ENCODE data around the gene DNAH17. TPM values are rescaled to one million over a fixed set of nuclear protein-coding genes. Genes with fewer than 3 reads are reported as not detected.

The DNAH17 gene
- total RNA-seq, 1 experiment from 2014 or later, result 0.69 TPM

DNA sequence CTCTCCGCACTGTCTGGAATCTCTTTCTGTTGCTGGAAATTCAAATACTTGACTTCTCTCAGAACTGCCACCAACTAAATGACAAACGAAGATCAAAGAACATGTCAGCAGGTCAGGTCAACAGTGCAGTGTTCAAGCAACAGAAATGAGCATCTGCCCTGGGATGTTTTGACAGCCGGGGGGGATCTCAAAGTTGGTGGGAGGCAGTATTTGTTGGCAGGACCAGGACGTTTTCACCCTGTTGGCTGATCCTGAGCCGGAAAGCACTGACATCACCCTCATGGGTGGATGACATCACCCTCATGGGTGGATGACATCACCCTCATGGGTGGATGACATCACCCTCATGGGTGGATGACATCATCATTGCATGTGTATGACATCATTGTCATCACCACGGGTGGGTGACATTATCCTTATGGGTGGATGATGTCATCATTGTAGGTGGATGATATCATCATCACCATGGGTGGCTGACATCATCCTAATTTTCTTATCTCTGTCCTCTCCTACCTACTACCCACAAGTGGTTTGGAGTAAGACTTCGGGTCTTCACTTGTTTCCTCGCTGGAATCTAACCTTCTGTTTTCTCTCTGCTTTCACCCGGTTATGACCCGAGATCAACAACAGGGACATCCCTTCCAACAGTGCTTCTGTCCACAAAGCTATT lies 18.9 kb downstream of the DNAH17 start:
- Histone ChIP-seq H4K20me1 (ENCODE audit: insufficient read depth) (no peaks in the 10 kb centered on the region), H3K4me3 (replicated peaks in 1 of 2; ENCODE audit: low read depth in 1 of 2, low read length in 2 of 2) (no peak overlapping the region), H2AFZ (ENCODE audit: low read depth, low read length, poor library complexity, severe bottlenecking) (peak overlapping the region; percentile 8), H3K9me2 (ENCODE audit: insufficient read depth) (no peaks in the 10 kb centered on the region), H3K27me3 (ENCODE audit: insufficient read depth, low read length) (peaks cover 4% of the 10 kb centered on the region; the same call in 1 of the 2 replicates), H3K4me2 (ENCODE audit: low read length) (no peak overlapping the region), H3K79me2 (ENCODE audit: insufficient read depth, low read length) (no peaks in the 10 kb centered on the region), H3K27ac (ENCODE audit: low read depth, low read length) (no peak overlapping the region), H3K4me1 (ENCODE audit: control insufficient read depth in 1 of 2, insufficient read depth in 2 of 2, low read length in 2 of 2) (peaks cover 3 to 14% of the 10 kb centered on the region in 2 experiments; a peak in 3 of 4 replicates), H3K36me3 (ENCODE audit: control insufficient read depth in 1 of 2, insufficient read depth in 2 of 2, low read length in 2 of 2) (no peaks in the 10 kb centered on the region), H3K9me3 (ENCODE audit: control insufficient read depth in 1 of 2, insufficient read depth in 1 of 2, low read depth in 1 of 2, low read length in 2 of 2) (no peaks in the 10 kb centered on the region), H3K9ac (ENCODE audit: low read length) (no peak overlapping the region)
- ChIA-PET POLR2A (no interaction called here), RAD21 (ENCODE audit: low non-redundant PET in 1 of 2, low total read pairs in 2 of 2, uncharacterized antibody in 2 of 2, unreplicated experiment in 2 of 2) (no interaction called here), CTCF (interaction anchor here (1.0 kb wide), 1 partner anchor 23 kb away, joined by 4 read pairs; no protein-coding TSS in a partner anchor)
- intact Hi-C loops (cut with micrococcal nuclease), result no loop called here
- TF ChIP-seq, protein P1, sequence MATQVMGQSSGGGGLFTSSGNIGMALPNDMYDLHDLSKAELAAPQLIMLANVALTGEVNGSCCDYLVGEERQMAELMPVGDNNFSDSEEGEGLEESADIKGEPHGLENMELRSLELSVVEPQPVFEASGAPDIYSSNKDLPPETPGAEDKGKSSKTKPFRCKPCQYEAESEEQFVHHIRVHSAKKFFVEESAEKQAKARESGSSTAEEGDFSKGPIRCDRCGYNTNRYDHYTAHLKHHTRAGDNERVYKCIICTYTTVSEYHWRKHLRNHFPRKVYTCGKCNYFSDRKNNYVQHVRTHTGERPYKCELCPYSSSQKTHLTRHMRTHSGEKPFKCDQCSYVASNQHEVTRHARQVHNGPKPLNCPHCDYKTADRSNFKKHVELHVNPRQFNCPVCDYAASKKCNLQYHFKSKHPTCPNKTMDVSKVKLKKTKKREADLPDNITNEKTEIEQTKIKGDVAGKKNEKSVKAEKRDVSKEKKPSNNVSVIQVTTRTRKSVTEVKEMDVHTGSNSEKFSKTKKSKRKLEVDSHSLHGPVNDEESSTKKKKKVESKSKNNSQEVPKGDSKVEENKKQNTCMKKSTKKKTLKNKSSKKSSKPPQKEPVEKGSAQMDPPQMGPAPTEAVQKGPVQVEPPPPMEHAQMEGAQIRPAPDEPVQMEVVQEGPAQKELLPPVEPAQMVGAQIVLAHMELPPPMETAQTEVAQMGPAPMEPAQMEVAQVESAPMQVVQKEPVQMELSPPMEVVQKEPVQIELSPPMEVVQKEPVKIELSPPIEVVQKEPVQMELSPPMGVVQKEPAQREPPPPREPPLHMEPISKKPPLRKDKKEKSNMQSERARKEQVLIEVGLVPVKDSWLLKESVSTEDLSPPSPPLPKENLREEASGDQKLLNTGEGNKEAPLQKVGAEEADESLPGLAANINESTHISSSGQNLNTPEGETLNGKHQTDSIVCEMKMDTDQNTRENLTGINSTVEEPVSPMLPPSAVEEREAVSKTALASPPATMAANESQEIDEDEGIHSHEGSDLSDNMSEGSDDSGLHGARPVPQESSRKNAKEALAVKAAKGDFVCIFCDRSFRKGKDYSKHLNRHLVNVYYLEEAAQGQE (IDR thresholded peaks at IDR 0.05; ENCODE audit: low read depth), result no peak
- no peak; the same call in 1 of the 2 replicates for TF ChIP-seq JUND (IDR thresholded peaks at IDR 0.05)
- no peak for TF ChIP-seq EZH2phosphoT487 (IDR thresholded peaks at IDR 0.05; ENCODE audit: borderline replicate concordance)
- no peak for TF ChIP-seq RAD21 (IDR thresholded peaks at IDR 0.05; ENCODE audit: low read depth)
- TF ChIP-seq, protein P2, sequence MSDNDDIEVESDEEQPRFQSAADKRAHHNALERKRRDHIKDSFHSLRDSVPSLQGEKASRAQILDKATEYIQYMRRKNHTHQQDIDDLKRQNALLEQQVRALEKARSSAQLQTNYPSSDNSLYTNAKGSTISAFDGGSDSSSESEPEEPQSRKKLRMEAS (IDR thresholded peaks at IDR 0.05), result no peak
- no peak for TF ChIP-seq CBX3 (IDR thresholded peaks at IDR 0.05; ENCODE audit: low read depth)
- no peak for TF ChIP-seq CEBPB (IDR thresholded peaks at IDR 0.05; ENCODE audit: low read depth)
- TF ChIP-seq EZH2 (IDR thresholded peaks at IDR 0.05), result no peak
- no peak for TF ChIP-seq SRF (IDR thresholded peaks at IDR 0.05; ENCODE audit: low read depth)
- TF ChIP-seq EGR1 (IDR thresholded peaks at IDR 0.05; ENCODE audit: low read depth), result no peak
- TF ChIP-seq ZFX (IDR thresholded peaks at IDR 0.05), result no peak
- TF ChIP-seq SP1 (IDR thresholded peaks at IDR 0.05; ENCODE audit: low read depth), result no peak
- no peak for TF ChIP-seq FOSL1 (IDR thresholded peaks at IDR 0.05; ENCODE audit: low read depth)
- TF ChIP-seq, protein P3, sequence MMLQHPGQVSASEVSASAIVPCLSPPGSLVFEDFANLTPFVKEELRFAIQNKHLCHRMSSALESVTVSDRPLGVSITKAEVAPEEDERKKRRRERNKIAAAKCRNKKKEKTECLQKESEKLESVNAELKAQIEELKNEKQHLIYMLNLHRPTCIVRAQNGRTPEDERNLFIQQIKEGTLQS (IDR thresholded peaks at IDR 0.05), result peak; percentile 64
- TF ChIP-seq TCF7L2 (IDR thresholded peaks at IDR 0.05; ENCODE audit: borderline replicate concordance, extremely low read depth, insufficient read depth, insufficient read length), result peak; percentile 24
- no peak for TF ChIP-seq POLR2AphosphoS5 (IDR thresholded peaks at IDR 0.05; ENCODE audit: low read depth, low read length)
- DNase-seq (ENCODE audit: low read depth, low spot score) (peak; percentile 26), ATAC-seq (no peak)
- no TSS peak for BruUV-seq (replicated peaks)

Data from HCT116 (cell line).